GM12878 (cell line): ENCODE results near the gene ADAMTSL1. TPM values are rescaled to one million over a fixed set of nuclear protein-coding genes. Genes with fewer than 3 reads are reported as not detected.

ENCODE experiments used
- ATAC-seq: fragments of 200-7000 bp; cut with Tn5 transposase; 3 replicates; pipeline ENCODE4 v1.9.1; 2020; ENCODE audit warnings: mild to moderate bottlenecking, moderate library complexity
- BruUV-seq: library from RNA; stranded (reverse); fragments of 400-500 nt; replicated peaks from 2 replicates; lab custom pipeline; 2021; lab: Mats Ljungman, UMichigan
- CTCF ChIA-PET: fragments of 300-600 bp; sonication (Branson Sonifier 250); formaldehyde crosslinking; extraction: SDS; loops from one replicate; lab custom pipeline; 2021; ENCODE audit warnings: inconsistent platforms; lab: Yijun Ruan, JAX
- POLR2A ChIA-PET: fragments of 350-600 bp; formaldehyde crosslinking; extraction: SDS; loops from one replicate; lab custom pipeline; 2021; ENCODE audit warnings: inconsistent platforms; lab: Charles Lee
- RAD21 ChIA-PET: fragments of 300-600 bp; sonication (Branson Sonifier 250); formaldehyde crosslinking; loops from one replicate; lab custom pipeline; 2023; ENCODE audit warnings: antibody characterized with exemption; ENCODE audit not compliant: unreplicated experiment; lab: Charles Lee
- SMC1A ChIA-PET: fragments of 300-600 bp; sonication (Branson Sonifier 250); formaldehyde crosslinking; loops from one replicate; lab custom pipeline; 2023; ENCODE audit not compliant: unreplicated experiment, uncharacterized antibody; lab: Charles Lee
- DNase-seq: peaks from one replicate; pipeline ENCODE4 v3.0.0-alpha.2; 2011; ENCODE audit warnings: low read depth, low spot score
- FAIRE-seq: peaks from 3 replicates; lab custom pipeline; 2011; peaks lifted over from hg19 to GRCh38; lab: Jason Lieb, UNC
- H2AFZ ChIP-seq: 2 replicates; pipeline ENCODE4 v1.6.0; 2011; ENCODE audit warnings: low read depth, low read length, control low read depth; ENCODE audit not compliant: control insufficient read depth
- H3K27ac ChIP-seq: 2 replicates; pipeline ENCODE4 v1.5.1; 2011; ENCODE audit warnings: control low read depth; ENCODE audit not compliant: control insufficient read depth, insufficient read depth
- H3K27me3 ChIP-seq, 2 experiments: replicated peaks in 1 of 2; 2 replicates each; pipeline versions ENCODE4 v1.6.0 to v1.6.1; 2011; ENCODE audit warnings: low read length in 1 of 2; ENCODE audit not compliant: control insufficient read depth in 2 of 2, insufficient read depth in 2 of 2
- H3K36me3 ChIP-seq, 2 experiments: 2 replicates each; pipeline ENCODE4 v1.5.1; 2011; ENCODE audit warnings: low read length in 1 of 2; ENCODE audit not compliant: control insufficient read depth in 2 of 2, insufficient read depth in 2 of 2
- H3K4me1 ChIP-seq: 2 replicates; pipeline ENCODE4 v1.6.1; 2011; ENCODE audit warnings: mild to moderate bottlenecking, low read length, moderate library complexity, mixed read lengths; ENCODE audit not compliant: control insufficient read depth, insufficient read depth
- H3K4me2 ChIP-seq: 2 replicates; pipeline ENCODE4 v1.6.0; 2011; ENCODE audit warnings: control low read depth; ENCODE audit not compliant: control insufficient read depth, insufficient read depth
- H3K4me3 ChIP-seq: fragments of 200-600 bp; sonication (generic); 2 replicates; pipeline ENCODE4 v1.5.1; 2016
- H3K79me2 ChIP-seq: 2 replicates; pipeline ENCODE4 v1.6.0; 2011; ENCODE audit warnings: low read length; ENCODE audit not compliant: control insufficient read depth, insufficient read depth
- H3K9ac ChIP-seq: 2 replicates; pipeline ENCODE4 v1.8.0; 2011; ENCODE audit warnings: low read length, control low read depth, mixed read lengths; ENCODE audit not compliant: control insufficient read depth, insufficient read depth
- H3K9me3 ChIP-seq: replicated peaks from 3 replicates; pipeline ENCODE4 v1.5.1; 2011; ENCODE audit warnings: mild to moderate bottlenecking, low read length; ENCODE audit not compliant: control insufficient read depth, insufficient read depth
- H4K20me1 ChIP-seq: 2 replicates; pipeline ENCODE4 v1.6.0; 2011; ENCODE audit not compliant: control insufficient read depth, insufficient read depth
- EED ChIP-seq: sonication (generic); IDR thresholded peaks from 2 replicates; pipeline ENCODE4 v1.6.1; 2016; ENCODE audit warnings: antibody characterized with exemption, low read depth
- HCFC1 ChIP-seq: fragments of 150-350 bp; IDR thresholded peaks from 2 replicates; pipeline ENCODE4 v1.6.1; 2014; ENCODE audit warnings: low read length
- KAT2A ChIP-seq: conservative IDR thresholded peaks from 2 replicates; pipeline ENCODE4 v1.6.1; 2011; ENCODE audit warnings: low read depth, low read length; ENCODE audit not compliant: control insufficient read depth
- KLF5 ChIP-seq: fragments of 450-650 bp; IDR thresholded peaks from 2 replicates; pipeline ENCODE4 v1.6.1; 2014; ENCODE audit warnings: mild to moderate bottlenecking; ENCODE audit not compliant: partially characterized antibody
- NFXL1 ChIP-seq: fragments of 450-650 bp; IDR thresholded peaks from 2 replicates; pipeline ENCODE4 v1.6.1; 2017; ENCODE audit warnings: antibody characterized with exemption, mild to moderate bottlenecking, borderline replicate concordance
- NR2C2 ChIP-seq: IDR thresholded peaks from 2 replicates; pipeline ENCODE4 v1.6.1; 2011; ENCODE audit warnings: borderline replicate concordance, low read depth; ENCODE audit not compliant: control insufficient read depth, insufficient read length
- WRNIP1 ChIP-seq: IDR thresholded peaks from 2 replicates; pipeline ENCODE4 v1.6.1; 2011; ENCODE audit warnings: low read depth, low read length, improper control_type of control experiment, borderline replicate concordance
- ZBED1 ChIP-seq: IDR thresholded peaks from 2 replicates; pipeline ENCODE4 v1.6.1; 2016; ENCODE audit warnings: borderline replicate concordance
- WGBS: methylation state at CpG from one replicate; pipeline ENCODE4 v1.1.6; 2016; ENCODE audit warnings: low lambda C conversion rate; ENCODE audit not compliant: insufficient replicate concordance, insufficient coverage; ENCODE audit errors: missing lambda C conversion rate; 5-methylcytosine and 5-hydroxymethylcytosine counted together
- in situ Hi-C: fragments of 300-500 bp; cut with MboI; formaldehyde crosslinking; loops from 9 replicates; pipeline ENCODE4 v1.14.3; 2018; ENCODE audit warnings: mixed read lengths
- intact Hi-C: fragments of 100-400 bp; cut with micrococcal nuclease; formaldehyde crosslinking; loops from one replicate; pipeline ENCODE4 v1.14.2; 2022; ENCODE audit not compliant: unreplicated experiment
- polyA plus RNA-seq, 11 experiments: library from polyadenylated mRNA; depleted of rRNA in 4 of 11; unstranded in 6 of 11; stranded (reverse) in 5 of 11; fragments of >200 nt; fragmentation: Nextera tagmentation in 4 of 11; fragmentation: Illumina TruSeq in 1 of 11; extraction: Ambion mirVana in 4 of 11; extraction: Trizol in 1 of 11; gene quantifications; 1 replicate in 1 of 11; 2 replicates in 10 of 11; pipeline versions ENCODE4 v1.2.1 to v1.2.3, GENCODE V29; 2011 to 2016; ENCODE audit warnings: inconsistent platforms in 2 of 11, missing spikeins in 2 of 11, low read depth in 1 of 11
- total RNA-seq, 4 experiments: library from RNA; depleted of rRNA in 3 of 4; stranded (reverse); fragments of >200 nt in 3 of 4; fragmentation: Illumina TruSeq in 1 of 4; extraction: Trizol in 1 of 4; gene quantifications; 2 replicates each; pipeline versions ENCODE4 v1.2.1 to v1.2.3, GENCODE V29; 2013 to 2021
- TF ChIP-seq, protein P1 (sequence below): fragments of 450-650 bp; IDR thresholded peaks from 2 replicates; pipeline ENCODE4 v1.6.1; 2017; ENCODE audit warnings: mild to moderate bottlenecking

Gene ADAMTSL1
- total and polyA plus RNA-seq, 10 of the 15 experiments (the other 5 are each of a cell fraction or from before 2014, with no cell fraction given), result 0.01 to 0.10 (median 0.07) TPM; not detected in 6

DNA sequence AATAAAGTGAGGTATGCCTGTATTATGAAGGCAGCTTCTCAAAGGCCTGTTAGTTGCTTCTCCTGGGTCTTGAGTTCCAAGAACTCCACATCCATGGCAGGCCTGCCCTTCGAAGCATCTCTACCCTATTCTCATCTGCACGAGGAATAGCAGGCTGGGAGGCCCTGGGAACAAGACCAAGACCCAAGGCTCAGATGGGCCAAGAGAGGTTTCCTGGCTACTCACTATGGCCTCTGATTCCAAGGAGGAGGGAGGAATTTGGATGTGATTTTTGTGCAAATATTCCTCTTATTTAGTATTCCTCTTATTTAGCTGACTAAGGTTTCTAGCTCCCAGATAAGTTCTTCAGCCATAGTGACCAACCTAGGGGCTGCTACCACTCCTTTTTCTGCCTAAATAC, 407.8 kb downstream of the ADAMTSL1 start:
- no peak overlapping the region for H3K27ac ChIP-seq
- ChIA-PET SMC1A (interaction anchor here (1.1 kb wide), 1 partner anchor 12 kb away, joined by 4 read pairs; no protein-coding TSS in a partner anchor), POLR2A (no interaction called here), CTCF (no interaction called here), RAD21 (no interaction called here)
- peaks cover 8% of the 10 kb centered on the region for H3K4me1 ChIP-seq
- no peaks in the 10 kb centered on the region for H3K79me2 ChIP-seq
- no peaks in the 10 kb centered on the region for H3K36me3 ChIP-seq
- DNase-seq (no peak), FAIRE-seq (no peak), ATAC-seq (no peak)
- H3K9me3 ChIP-seq, result no peaks in the 10 kb centered on the region; the same call in 2 of the 3 replicates
- 34% methylated on average over 2 of the region's 2 CpGs for WGBS
- TF ChIP-seq NR2C2 (no peak), KAT2A (no peak)
- TF ChIP-seq, protein P1, sequence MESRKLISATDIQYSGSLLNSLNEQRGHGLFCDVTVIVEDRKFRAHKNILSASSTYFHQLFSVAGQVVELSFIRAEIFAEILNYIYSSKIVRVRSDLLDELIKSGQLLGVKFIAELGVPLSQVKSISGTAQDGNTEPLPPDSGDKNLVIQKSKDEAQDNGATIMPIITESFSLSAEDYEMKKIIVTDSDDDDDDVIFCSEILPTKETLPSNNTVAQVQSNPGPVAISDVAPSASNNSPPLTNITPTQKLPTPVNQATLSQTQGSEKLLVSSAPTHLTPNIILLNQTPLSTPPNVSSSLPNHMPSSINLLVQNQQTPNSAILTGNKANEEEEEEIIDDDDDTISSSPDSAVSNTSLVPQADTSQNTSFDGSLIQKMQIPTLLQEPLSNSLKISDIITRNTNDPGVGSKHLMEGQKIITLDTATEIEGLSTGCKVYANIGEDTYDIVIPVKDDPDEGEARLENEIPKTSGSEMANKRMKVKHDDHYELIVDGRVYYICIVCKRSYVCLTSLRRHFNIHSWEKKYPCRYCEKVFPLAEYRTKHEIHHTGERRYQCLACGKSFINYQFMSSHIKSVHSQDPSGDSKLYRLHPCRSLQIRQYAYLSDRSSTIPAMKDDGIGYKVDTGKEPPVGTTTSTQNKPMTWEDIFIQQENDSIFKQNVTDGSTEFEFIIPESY, result no peak
- no peaks in the 10 kb centered on the region; a peak in 2 of 4 replicates for H3K27me3 ChIP-seq
- H4K20me1 ChIP-seq, result no peaks in the 10 kb centered on the region
- H3K4me3 ChIP-seq, result no peak overlapping the region
- in situ Hi-C loops (no loop called here), intact Hi-C loops (no loop called here)
- H3K4me2 ChIP-seq, result no peak overlapping the region
- H3K9ac ChIP-seq, result no peak overlapping the region
- no TSS peak for BruUV-seq
- H2AFZ ChIP-seq, result no peak overlapping the region

DNA sequence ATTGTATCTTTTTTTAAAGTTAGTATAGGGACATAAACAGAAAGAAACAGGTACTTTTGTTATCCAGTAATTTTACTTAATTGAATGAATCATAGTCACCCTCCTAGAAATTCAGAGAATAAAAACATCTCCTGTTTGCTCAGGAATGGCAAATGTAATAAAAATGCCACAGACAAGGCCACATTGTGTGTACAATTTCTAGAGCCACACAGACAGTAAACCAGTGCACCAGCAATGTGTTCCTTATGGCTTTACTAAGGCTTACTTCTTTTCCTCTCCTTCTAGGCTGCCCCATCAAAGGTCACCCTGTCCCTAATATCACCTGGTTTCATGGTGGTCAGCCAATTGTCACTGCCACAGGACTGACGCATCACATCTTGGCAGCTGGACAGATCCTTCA, 413.6 kb downstream of the ADAMTSL1 start:
- Histone ChIP-seq H3K36me3 (no peaks in the 10 kb centered on the region), H3K79me2 (no peaks in the 10 kb centered on the region), H3K27me3 (no peaks in the 10 kb centered on the region; a peak in 2 of 4 replicates), H3K9me3 (no peaks in the 10 kb centered on the region; the same call in 2 of the 3 replicates), H3K4me3 (no peak overlapping the region), H4K20me1 (no peaks in the 10 kb centered on the region), H2AFZ (no peak overlapping the region), H3K27ac (no peak overlapping the region), H3K4me2 (no peak overlapping the region), H3K9ac (no peak overlapping the region), H3K4me1 (peaks cover 12% of the 10 kb centered on the region)
- no peak for TF ChIP-seq EED
- no peak for TF ChIP-seq ZBED1
- no peak for TF ChIP-seq HCFC1
- TF ChIP-seq NFXL1, result no peak
- no peak for TF ChIP-seq KLF5
- no peak for TF ChIP-seq WRNIP1
- in situ Hi-C loops (no loop called here), intact Hi-C loops (no loop called here)
- ChIA-PET RAD21 (no interaction called here), SMC1A (no interaction called here), CTCF (no interaction called here), POLR2A (no interaction called here)
- 100% methylated on average over 1 of the region's 1 CpG for WGBS
- no peak for ATAC-seq
- no peak for DNase-seq
- FAIRE-seq, result no peak
- BruUV-seq, result no TSS peak
